Smooth muscle cell (in vitro differentiated cells): ENCODE results near the gene PRKN. TPM values are rescaled to one million over a fixed set of nuclear protein-coding genes. Genes with fewer than 3 reads are reported as not detected.

Experiments used
- DNase-seq: peaks from one replicate; lab custom pipeline; 2025; ENCODE audit not compliant: unreplicated experiment; lab: John Stamatoyannopoulos, UW
- H2AFZ ChIP-seq: fragments of 200-600 bp; sonication (generic); 2 replicates; pipeline ENCODE4 v1.6.0; 2016; ENCODE audit warnings: antibody characterized with exemption, low read depth, mild to moderate bottlenecking
- H3F3A ChIP-seq: fragments of 200-600 bp; sonication (generic); 2 replicates; pipeline ENCODE4 v1.6.0; 2017; ENCODE audit warnings: antibody characterized with exemption, low read depth
- H3K27ac ChIP-seq: fragments of 200-600 bp; sonication (generic); 2 replicates; pipeline ENCODE4 v1.5.1; 2016; ENCODE audit warnings: low read depth, mild to moderate bottlenecking
- H3K27me3 ChIP-seq: fragments of 200-600 bp; sonication (generic); 2 replicates; pipeline ENCODE4 v1.6.1; 2016; ENCODE audit warnings: low read depth, mild to moderate bottlenecking
- H3K36me3 ChIP-seq: fragments of 200-600 bp; sonication (generic); 2 replicates; pipeline ENCODE4 v1.5.1; 2016; ENCODE audit warnings: low read depth
- H3K4me1 ChIP-seq: fragments of 200-600 bp; sonication (generic); 2 replicates; pipeline ENCODE4 v1.5.1; 2016; ENCODE audit warnings: low read depth
- H3K4me2 ChIP-seq: fragments of 200-600 bp; sonication (generic); 2 replicates; pipeline ENCODE4 v1.6.0; 2016; ENCODE audit warnings: mild to moderate bottlenecking
- H3K4me3 ChIP-seq: fragments of 200-600 bp; sonication (generic); 2 replicates; pipeline ENCODE4 v1.5.1; 2016; ENCODE audit warnings: mild to moderate bottlenecking
- H3K79me2 ChIP-seq: fragments of 200-600 bp; sonication (generic); 2 replicates; pipeline ENCODE4 v1.6.0; 2016; ENCODE audit warnings: low read depth, mild to moderate bottlenecking
- H3K9ac ChIP-seq: fragments of 200-600 bp; sonication (generic); 2 replicates; pipeline ENCODE4 v1.6.0; 2016; ENCODE audit warnings: low read depth
- H3K9me3 ChIP-seq: fragments of 200-600 bp; sonication (generic); replicated peaks from 2 replicates; pipeline ENCODE4 v1.5.1; 2016; ENCODE audit warnings: low read depth
- H4K20me1 ChIP-seq: fragments of 200-600 bp; sonication (generic); 2 replicates; pipeline ENCODE4 v1.6.0; 2016; ENCODE audit warnings: low read depth
- WGBS: methylation state at CpG from one replicate; pipeline ENCODE4 v1.1.7; 2016; ENCODE audit warnings: low lambda C conversion rate; 5-methylcytosine and 5-hydroxymethylcytosine counted together
- polyA plus RNA-seq: library from polyadenylated mRNA; unstranded; fragments of >200 nt; fragmentation: Nextera tagmentation; extraction: Ambion mirVana; gene quantifications from 2 replicates; pipeline ENCODE4 v1.2.1, GENCODE V29; 2016
- total RNA-seq: library from RNA; depleted of rRNA; stranded (reverse); fragments of >200 nt; gene quantifications from 2 replicates; pipeline ENCODE4 v1.2.3, GENCODE V29; 2014
- TF ChIP-seq, protein P1 (sequence below): fragments of 200-600 bp; sonication (generic); IDR thresholded peaks from 2 replicates; pipeline ENCODE4 v1.5.1; 2017; ENCODE audit warnings: borderline replicate concordance, mild to moderate bottlenecking, antibody characterized with exemption; ENCODE audit not compliant: insufficient read depth, poor library complexity, severe bottlenecking

The PRKN gene
- total and polyA plus RNA-seq, 2 experiments from 2014 or later: 0.81 to 5.1 TPM

DNA sequence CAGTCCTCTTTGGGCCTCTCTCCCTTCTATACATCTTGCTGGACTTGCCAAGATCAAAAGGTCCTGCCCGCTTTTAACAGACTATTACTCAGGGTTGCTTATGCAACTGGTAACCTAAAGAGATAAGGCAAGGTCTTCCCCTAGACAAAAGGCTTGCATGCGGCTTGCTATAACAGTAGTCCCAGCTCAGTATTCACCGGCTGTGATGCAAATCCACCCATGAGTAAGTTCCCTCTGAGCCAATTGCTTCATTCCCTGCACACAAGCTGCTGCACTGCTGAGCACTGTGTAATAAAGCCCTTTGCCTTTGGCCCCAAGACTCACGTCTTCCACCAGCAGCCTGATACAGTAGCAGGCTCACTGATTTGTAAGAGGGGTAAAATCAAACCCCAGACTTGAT, 363.8 kb downstream of the PRKN start:
- H3K4me3 ChIP-seq: no peak overlapping the region
- no peak for DNase-seq
- peaks cover 3% of the 10 kb centered on the region for H3K4me1 ChIP-seq
- H3K4me2 ChIP-seq: no peak overlapping the region
- H3F3A ChIP-seq: no peaks in the 10 kb centered on the region
- no peaks in the 10 kb centered on the region for H3K79me2 ChIP-seq
- H2AFZ ChIP-seq: no peak overlapping the region
- H3K27ac ChIP-seq: no peak overlapping the region
- no peak overlapping the region for H3K9ac ChIP-seq
- H4K20me1 ChIP-seq: no peaks in the 10 kb centered on the region
- no peaks in the 10 kb centered on the region for H3K9me3 ChIP-seq
- H3K27me3 ChIP-seq: no peaks in the 10 kb centered on the region
- TF ChIP-seq, protein P1, sequence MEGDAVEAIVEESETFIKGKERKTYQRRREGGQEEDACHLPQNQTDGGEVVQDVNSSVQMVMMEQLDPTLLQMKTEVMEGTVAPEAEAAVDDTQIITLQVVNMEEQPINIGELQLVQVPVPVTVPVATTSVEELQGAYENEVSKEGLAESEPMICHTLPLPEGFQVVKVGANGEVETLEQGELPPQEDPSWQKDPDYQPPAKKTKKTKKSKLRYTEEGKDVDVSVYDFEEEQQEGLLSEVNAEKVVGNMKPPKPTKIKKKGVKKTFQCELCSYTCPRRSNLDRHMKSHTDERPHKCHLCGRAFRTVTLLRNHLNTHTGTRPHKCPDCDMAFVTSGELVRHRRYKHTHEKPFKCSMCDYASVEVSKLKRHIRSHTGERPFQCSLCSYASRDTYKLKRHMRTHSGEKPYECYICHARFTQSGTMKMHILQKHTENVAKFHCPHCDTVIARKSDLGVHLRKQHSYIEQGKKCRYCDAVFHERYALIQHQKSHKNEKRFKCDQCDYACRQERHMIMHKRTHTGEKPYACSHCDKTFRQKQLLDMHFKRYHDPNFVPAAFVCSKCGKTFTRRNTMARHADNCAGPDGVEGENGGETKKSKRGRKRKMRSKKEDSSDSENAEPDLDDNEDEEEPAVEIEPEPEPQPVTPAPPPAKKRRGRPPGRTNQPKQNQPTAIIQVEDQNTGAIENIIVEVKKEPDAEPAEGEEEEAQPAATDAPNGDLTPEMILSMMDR: no peak
- 39% methylated on average over 4 of the region's 4 CpGs for WGBS
- no peaks in the 10 kb centered on the region for H3K36me3 ChIP-seq

DNA sequence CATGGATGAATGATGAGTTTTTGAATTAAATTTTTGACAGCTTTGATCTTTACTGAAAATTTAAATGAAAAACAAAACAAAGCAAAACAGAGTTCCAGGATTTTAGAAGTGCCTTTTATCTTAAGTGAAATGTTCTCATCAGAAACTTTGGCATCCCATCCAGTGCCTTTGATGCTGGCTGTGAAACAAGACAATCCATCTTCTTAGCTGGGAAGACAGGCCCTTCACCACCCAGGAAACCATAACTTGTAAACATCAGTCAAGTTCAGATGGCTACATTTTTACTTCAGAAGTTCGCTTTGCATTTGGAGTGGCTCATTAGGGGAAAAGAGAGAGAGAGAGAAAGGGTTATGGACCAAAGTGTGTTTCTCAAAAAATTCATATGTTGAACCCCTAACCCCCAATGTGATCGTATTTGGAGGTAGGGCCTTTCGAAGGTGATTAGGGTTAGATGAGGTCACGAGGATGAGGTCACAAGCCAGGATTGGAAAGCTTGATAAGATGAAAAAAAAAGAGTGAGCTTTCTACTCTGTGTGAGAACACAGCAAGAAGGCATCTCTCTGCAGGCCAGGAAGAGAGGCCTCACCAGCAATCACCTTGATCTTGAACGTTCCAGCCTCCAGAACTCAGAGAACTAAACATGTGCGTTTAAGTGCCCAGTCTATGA, 366.5 kb downstream of the PRKN start:
- no peaks in the 10 kb centered on the region for H4K20me1 ChIP-seq
- 83% methylated on average over 6 of the region's 6 CpGs for WGBS
- H3F3A ChIP-seq: no peaks in the 10 kb centered on the region
- no peaks in the 10 kb centered on the region for H3K27me3 ChIP-seq
- H3K36me3 ChIP-seq: no peaks in the 10 kb centered on the region
- TF ChIP-seq, protein P1: no peak
- no peak overlapping the region for H3K9ac ChIP-seq
- no peak for DNase-seq
- H3K9me3 ChIP-seq: no peaks in the 10 kb centered on the region
- H3K79me2 ChIP-seq: no peaks in the 10 kb centered on the region
- H3K4me3 ChIP-seq: no peak overlapping the region
- no peak overlapping the region for H2AFZ ChIP-seq
- H3K4me1 ChIP-seq: peaks cover 3% of the 10 kb centered on the region
- H3K4me2 ChIP-seq: no peak overlapping the region
- no peak overlapping the region for H3K27ac ChIP-seq

DNA sequence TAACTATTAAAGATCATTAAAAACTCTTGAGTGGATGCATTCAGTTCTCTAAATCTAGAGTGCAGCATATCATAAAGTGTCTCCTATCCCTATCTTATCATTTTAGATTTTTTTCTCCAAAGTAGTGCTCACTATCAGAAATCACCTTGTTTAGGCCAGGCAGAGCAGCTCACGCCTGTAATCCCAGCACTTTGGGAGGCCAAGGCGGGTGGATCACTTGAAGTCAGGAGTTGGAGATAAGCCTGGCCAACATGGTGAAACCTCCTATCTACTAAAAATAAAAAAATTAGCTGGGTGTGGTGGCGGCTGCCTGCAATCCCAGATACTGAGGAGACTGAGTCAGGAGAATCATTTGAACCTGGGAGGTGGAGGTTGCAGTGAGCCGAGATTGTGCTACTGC, 368.9 kb downstream of the PRKN start:
- DNase-seq: no peak
- WGBS: 84% methylated on average over 4 of the region's 4 CpGs
- TF ChIP-seq, protein P1: no peak
- H3K4me3 ChIP-seq: no peak overlapping the region
- H3K4me1 ChIP-seq: peaks cover 4% of the 10 kb centered on the region
- no peak overlapping the region for H3K27ac ChIP-seq
- H2AFZ ChIP-seq: no peak overlapping the region
- no peaks in the 10 kb centered on the region for H3K36me3 ChIP-seq
- no peak overlapping the region for H3K4me2 ChIP-seq
- H3K9me3 ChIP-seq: no peaks in the 10 kb centered on the region
- H3K79me2 ChIP-seq: no peaks in the 10 kb centered on the region
- H3F3A ChIP-seq: no peaks in the 10 kb centered on the region
- H3K27me3 ChIP-seq: no peaks in the 10 kb centered on the region
- no peak overlapping the region for H3K9ac ChIP-seq
- H4K20me1 ChIP-seq: no peaks in the 10 kb centered on the region

DNA sequence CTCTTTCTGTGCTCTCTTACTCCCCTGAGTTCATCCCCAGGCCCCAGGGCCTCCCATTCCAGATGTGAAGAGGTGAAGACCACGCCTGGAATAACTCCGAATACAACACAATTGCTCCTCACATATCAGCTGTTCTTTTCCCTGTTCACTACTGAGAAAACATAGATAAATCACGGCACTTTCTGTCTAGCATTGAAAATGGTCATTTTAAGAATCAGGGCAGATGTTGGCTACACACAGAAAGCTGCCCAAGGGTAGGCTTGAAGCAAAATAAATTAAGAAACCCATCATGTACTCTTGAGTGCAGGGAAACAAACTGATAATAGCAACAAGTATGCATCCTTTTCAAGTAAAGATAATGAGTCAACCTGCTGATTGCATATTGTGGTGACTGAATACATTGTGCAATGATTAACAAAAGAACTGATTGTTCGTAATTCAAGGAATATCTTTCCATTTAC, 382.5 kb downstream of the PRKN start:
- H3K4me2 ChIP-seq: no peak overlapping the region
- TF ChIP-seq, protein P1: no peak
- DNase-seq: no peak

More for the DNA sequence above, 382.5 kb downstream of the PRKN start:
- Histone ChIP-seq H3K79me2 (no peaks in the 10 kb centered on the region), H4K20me1 (no peaks in the 10 kb centered on the region), H3K36me3 (no peaks in the 10 kb centered on the region), H3K27ac (no peak overlapping the region), H3K27me3 (no peaks in the 10 kb centered on the region), H3K4me3 (no peak overlapping the region), H3K9me3 (no peaks in the 10 kb centered on the region), H3F3A (no peaks in the 10 kb centered on the region), H2AFZ (no peak overlapping the region), H3K9ac (no peak overlapping the region), H3K4me1 (no peaks in the 10 kb centered on the region)
- WGBS: 83% methylated on average over 4 of the region's 4 CpGs
